NCI-H2171 treated with DMSO at 0.1 percent for 48 hours (cell line): Measurements from ENCODE around the gene INTS6.
A peak's percentile ranks its signal among the peaks of the same experiment; 100 is the strongest.

Experiments used
- DNase-seq: peaks from one replicate; lab custom pipeline; 2025; lab: John Stamatoyannopoulos, UW

INTS6 gene

GRCh38 chr13:51405176-51405575 is 47.7 kb downstream of the INTS6 start:
- no peak for DNase-seq

GRCh38 chr13:51397262-51397941 is 55.4 kb downstream of the INTS6 start:
- DNase-seq, result no peak

DNA sequence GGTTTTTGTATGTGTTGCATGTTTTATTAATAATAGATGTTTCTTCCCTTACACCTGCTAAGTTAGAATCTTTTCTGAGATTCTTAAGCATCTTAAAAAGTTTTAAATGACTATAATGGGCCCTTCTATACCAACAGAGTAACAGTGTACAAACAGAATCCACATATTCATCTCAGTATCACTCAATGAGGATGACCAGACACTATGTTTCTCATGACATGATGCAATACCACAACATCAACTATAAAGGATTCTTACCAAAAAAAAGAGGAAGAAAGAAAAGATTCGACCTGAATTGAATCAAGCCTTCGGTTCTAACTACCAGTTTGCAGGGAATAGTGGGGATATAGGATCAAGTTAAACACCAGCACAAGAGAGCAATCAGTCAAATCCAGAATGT is 56.5 kb downstream of the INTS6 start:
- DNase-seq, result no peak

DNA sequence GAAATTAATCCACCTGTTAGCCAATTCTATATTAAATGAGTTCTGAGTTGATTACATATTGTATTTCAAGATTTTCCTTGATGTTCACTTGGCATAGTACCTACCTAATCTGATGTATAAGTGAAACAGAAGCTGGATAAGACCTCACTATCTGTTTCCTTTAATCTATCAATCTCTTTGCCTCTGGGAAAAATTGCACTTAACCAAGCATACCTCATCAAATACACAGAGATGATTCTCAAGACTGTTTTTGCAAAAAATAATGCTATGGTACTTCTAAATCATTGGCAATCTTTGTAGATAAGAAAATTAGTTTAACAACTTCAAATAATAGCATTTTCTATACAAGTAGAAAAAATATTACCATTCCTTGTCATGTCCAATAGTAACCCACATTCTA is 58.1 kb downstream of the INTS6 start:
- no peak for DNase-seq

GRCh38 chr13:51385114-51385513 is 67.7 kb downstream of the INTS6 start:
- DNase-seq, result no peak

DNA sequence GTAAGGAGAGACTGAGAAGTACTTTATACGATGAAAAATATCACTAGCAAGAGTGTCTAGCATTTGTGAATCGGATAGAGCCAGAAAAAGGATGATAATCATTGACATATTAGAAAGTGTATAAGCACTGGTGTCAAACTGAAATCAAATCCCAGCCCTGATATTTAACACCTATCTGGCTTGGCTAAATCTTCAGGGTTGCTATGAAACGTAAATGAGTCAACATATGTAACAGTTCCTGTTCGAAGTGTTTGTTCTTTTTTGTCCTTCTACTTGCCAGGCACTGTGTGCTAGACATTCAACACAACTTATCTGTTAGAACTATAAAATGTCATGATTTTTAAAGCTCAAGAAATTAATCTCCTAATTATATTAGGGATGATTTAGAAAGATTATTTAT is 72.6 kb downstream of the INTS6 start:
- peak; percentile 84 for DNase-seq

- DNase-seq, result no peak
These were observed 79.4 kb downstream of the INTS6 start for GRCh38 chr13:51373451-51373850.

- no peak for DNase-seq
These were observed 81.0 kb downstream of the INTS6 start for GRCh38 chr13:51371768-51372399.

DNA sequence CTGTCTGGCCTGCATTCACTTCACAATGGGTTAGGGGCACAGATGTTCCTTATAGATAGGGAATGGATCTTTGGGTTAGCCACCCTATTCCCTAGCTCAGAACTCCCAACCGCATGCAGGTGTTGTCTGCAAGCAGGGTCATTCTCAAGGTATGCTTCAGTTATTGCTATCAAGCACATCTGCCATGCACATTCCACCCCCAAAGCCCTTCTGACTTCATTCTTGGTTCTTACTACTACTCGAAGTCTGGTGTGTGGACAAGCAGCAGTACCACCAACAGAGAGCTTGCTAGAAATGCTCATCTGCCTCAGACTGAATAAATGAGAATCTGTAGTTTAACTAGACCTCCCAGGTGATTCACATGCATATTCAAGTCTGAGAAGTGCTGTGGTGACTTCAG is 82.0 kb downstream of the INTS6 start:
- DNase-seq, result no peak

DNA sequence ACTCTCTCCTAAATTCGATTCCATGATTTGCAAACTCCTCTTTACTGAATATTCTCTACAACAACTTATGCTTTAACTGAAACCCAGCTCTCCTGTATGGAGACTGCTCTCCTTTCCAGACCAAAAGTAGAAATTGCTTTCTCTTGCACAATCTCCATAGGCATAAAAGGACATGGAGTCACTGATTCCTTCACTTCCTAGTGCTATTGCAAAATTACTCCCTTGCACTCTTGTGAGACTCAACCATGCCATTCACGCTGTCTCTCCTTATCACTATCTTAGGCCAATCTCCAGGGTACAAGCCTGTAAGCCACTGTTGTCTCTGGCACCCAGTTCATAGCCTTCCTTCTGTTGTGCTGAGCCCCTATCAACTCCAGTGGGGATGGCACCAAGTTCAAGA is 82.7 kb downstream of the INTS6 start:
- no peak for DNase-seq

- DNase-seq, result no peak
These were observed 88.3 kb downstream of the INTS6 start for GRCh38 chr13:51364404-51365008.

DNA sequence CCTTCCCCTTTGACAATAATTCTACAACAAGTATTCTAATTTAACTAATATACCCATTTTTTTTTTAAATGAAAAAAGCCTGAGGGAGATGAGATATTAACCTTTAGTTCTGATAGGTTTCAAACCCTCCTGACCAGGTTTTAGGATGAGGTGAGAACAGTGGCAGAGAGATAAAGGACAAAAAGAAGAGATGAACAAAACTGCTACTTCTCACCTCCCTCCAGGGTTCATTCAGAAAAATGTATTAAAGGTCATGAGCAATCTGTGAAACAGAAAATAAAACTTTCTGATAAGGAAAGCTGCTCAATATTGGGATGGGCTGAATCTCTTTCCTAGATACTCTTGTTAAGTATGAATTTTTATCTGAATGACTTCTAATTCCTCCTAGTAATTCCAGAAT is 89.2 kb downstream of the INTS6 start:
- DNase-seq, result no peak

- DNase-seq, result no peak
These were observed 91.7 kb downstream of the INTS6 start for GRCh38 chr13:51361106-51361505.

DNA sequence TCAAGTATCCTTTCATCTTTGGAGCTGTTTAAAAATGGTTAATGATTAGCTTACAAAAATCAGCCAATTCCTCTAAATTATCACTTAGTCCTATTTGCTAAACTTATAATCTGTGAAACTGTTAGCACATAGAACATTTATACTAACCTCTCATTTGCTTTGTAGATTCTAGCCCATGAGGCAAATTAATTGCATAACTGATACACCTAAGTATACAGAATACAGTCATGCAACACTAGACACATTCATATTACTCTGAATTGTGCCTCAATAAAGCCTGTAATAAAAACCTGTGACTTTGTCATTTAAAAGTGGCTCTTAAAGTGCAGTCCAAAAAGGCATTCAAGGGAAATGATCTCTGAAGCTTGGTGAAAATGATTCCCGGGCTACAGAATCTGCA is 92.3 kb downstream of the INTS6 start:
- DNase-seq, result no peak

DNA sequence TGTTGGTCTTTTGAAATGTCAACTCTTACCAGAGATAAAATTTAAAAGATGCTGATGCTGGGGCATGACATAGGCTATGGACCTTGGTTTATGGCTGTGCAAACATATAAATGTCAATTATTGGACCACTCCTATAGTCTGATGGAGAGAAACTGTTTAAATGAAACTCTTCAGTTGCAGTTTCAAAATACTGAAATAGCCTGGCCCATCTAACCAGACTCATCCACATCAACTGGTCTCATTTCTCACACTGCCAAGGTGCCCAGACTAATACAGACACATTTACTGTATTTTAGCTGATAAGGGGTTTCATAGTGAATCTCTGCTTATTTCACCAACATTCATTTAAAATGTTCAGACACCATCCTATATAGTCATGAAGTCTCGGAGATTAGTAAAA is 93.5 kb downstream of the INTS6 start:
- no peak for DNase-seq

DNA sequence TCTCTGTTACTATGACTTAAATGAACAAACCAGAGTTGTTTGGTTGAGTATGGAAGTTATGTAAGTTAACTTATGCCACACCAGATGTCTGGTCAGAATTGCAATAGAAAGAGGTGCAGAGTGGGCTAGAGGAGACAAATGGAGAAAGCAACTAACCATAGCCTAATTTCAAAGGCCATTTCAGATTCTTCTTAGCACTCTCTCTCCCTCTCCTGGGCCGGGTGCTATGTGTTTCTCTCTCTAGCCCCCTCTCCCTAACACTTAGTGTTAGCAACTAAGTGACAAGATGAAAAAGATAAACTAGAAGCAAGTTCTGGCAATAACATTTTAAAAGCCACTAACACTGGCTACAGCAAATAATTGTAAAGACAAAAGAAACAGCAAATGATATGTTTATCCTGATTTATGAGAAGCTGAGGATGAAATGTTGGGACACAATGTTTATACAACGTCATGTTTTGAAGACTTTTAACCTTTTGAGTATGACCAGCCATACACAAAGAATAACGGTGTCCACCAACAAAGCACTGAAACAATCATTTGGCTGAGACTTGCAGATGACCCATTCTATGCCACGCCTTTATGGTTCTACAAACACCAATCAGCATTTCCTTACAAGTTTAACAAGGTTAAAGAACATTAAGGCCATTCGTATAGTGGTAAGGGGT is 94.8 kb downstream of the INTS6 start:
- DNase-seq, result no peak

- no peak for DNase-seq
These were observed 97.6 kb downstream of the INTS6 start for GRCh38 chr13:51355217-51355616.

DNA sequence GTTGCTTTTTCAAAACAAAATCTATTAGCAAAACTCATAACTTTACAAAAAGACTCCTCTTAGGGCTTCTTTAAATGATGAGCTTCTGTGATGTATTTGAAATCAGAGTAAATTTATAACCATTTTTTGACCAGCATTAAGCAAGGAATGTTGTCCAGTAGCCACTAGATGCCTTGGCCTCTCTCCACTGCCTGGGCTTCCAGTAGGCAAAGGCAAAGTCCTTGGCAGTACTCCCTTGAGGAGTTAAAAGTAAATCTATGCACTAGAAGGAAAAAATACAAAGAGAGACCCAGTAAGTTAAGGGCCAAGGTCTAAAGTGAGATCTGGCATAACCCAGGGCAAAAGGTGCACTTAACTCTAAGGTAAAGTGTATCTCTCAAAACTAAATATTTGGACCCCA is 103.8 kb downstream of the INTS6 start:
- no peak for DNase-seq

- DNase-seq, result no peak
These were observed 104.5 kb downstream of the INTS6 start for GRCh38 chr13:51348069-51348967.

- no peak for DNase-seq
These were observed 105.7 kb downstream of the INTS6 start for GRCh38 chr13:51347099-51347498.

DNA sequence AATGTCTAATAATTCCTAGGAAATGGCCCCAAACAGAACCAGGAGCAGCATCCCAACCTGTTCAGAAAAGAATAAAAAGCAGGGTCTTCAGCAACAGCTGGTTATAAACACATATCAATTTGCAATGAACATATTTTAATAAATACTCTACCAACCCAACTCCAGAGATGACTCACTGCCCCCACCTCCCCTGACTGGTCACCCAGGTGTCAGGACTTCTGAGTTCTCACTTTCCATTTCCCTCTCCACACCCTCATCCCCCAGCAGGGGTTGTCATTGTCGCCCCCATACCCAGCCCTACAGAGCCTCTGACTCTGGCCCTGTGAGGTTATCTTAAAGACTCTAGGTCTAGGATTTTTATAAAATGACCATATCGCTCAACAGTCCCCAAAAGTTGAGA is 106.4 kb downstream of the INTS6 start:
- no peak for DNase-seq

DNA sequence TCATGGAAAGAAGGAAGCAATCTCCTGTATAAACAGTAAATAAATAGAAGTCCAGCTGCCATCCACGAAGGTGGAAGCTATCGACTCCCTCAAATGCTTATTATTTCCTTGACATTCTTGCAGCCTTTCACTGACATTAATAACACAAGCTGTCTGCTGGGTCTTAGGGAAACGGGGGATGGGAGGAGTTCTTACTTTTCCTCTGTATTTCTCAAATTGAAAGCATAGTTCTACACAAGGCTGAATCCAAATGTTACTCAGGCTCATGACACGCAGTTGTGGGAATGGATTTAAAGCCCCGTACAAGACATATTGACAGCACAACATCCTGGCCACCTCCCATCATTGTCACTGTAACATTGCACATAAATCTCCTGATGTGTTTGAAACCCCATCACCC is 109.4 kb downstream of the INTS6 start:
- DNase-seq, result no peak
